Measurements from ENCODE around the gene CARD8.

CARD8 gene

DNA sequence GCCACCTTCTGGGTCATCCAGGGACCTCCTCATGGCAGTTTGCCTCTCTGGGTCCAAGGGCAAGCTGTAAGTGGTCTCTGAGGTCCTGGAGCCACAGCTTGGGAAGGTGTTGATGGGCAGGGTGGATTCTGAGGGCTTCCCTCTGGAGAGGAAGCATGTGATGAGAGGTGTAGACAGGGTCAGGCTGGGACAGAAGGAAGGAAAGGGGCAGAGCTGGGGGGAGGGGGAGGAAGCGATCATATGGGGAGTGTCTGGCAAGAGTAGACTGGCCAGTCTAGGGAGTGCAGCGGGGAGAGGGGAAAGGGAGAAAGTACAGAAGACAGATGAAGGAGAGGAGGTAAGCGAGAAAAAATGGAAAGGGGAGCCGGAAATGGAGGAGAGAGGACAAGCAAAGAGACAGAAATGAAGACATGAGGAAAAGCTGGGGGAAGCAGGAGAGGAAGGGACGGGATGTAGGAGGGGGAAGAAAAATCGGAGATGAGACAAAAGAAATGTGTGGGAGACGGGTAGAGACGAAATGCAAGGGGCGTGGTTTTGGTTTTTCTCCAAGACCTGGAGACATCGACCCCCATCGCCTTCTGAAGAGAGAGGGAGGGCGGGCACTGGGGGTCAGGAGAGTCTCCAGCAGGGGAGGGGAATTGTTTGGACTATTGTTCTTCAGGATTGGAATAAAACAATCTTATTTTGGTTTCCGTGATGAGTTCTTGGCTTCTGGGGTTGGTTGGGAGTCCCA is 58.6 kb downstream of the CARD8 start:
- Histone ChIP-seq H3K36me3 (peaks cover 4% of the 10 kb centered on the region; the same call in 1 of the 2 replicates), H3K4me3 (ENCODE audit: low read depth, low read length) (no peak overlapping the region), H3K9me3 (ENCODE audit: severe bottlenecking) (no peaks in the 10 kb centered on the region), H3K27ac (no peak overlapping the region; the same call in 1 of the 2 replicates), H3K27me3 (ENCODE audit: insufficient read depth, low read depth, severe bottlenecking) (no peaks in the 10 kb centered on the region)
- DNase-seq, result peak; percentile 42
- TF ChIP-seq CTCF (IDR thresholded peaks at IDR 0.05; ENCODE audit: low read depth, low read length), result no peak

GRCh38 chr19:48196321-48196763 is 59.4 kb downstream of the CARD8 start:
- no peak for DNase-seq
- peaks cover 6% of the 10 kb centered on the region; the same call in 1 of the 2 replicates for H3K36me3 ChIP-seq
- no peaks in the 10 kb centered on the region for H3K27me3 ChIP-seq (ENCODE audit: insufficient read depth, low read depth, severe bottlenecking)
- H3K4me3 ChIP-seq (ENCODE audit: low read depth, low read length), result no peak overlapping the region
- no peak for TF ChIP-seq CTCF (IDR thresholded peaks at IDR 0.05; ENCODE audit: low read depth, low read length)
- H3K27ac ChIP-seq, result no peak overlapping the region
- no peaks in the 10 kb centered on the region for H3K9me3 ChIP-seq (ENCODE audit: severe bottlenecking)

DNA sequence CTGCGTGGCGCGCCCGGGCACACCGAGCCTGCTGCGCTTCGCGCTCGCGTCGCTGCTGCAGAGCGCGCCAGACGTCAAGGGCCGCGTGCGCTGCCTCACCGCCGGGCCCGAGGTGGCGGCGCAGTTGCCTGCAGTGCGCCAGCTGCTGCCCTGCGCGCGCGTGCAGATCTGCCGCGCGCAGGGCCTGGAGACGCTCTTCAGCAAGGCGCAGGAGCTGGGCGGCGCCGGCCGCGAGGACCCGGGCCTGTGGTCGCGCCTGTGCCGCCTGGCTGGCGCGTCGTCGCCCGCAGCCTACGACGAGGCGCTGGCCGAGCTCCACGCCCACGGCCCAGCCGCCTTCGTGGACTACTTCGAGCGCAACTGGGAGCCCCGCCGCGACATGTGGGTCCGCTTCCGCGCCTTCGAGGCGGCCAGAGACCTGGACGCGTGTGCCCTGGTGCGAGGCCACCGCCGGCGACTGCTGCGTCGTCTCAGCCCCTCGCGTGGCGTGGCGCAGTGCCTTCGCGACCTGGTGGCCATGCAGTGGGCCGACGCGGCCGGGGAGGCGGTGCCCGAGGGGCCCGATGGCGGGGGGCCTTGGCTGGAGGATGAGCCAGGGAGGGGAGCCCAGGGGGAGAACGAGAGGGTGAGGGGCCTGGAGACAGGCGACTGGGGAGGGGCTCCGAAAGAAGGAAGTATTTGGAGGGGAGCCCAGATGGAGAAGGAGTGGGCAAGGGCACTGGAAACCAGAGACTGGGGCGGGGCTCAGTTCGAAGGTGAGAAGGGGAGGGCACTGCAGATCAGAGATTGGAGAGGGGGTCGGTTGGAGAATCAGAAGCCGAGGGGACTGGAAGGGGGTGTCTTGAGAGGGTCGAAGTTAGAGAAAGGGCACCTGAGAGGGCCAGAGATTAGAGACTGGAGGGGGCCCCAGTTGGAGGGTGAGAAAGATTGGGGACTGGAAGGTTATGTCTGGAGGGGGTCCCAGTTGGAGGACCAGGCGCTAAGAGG is 60.6 kb downstream of the CARD8 start:
- Histone ChIP-seq H3K4me3 (ENCODE audit: low read depth, low read length) (no peak overlapping the region), H3K27me3 (ENCODE audit: insufficient read depth, low read depth, severe bottlenecking) (no peaks in the 10 kb centered on the region), H3K9me3 (ENCODE audit: severe bottlenecking) (no peaks in the 10 kb centered on the region), H3K27ac (no peak overlapping the region), H3K36me3 (peaks cover 9% of the 10 kb centered on the region)
- no peak for DNase-seq
- no peak for TF ChIP-seq CTCF (IDR thresholded peaks at IDR 0.05; ENCODE audit: low read depth, low read length)

DNA sequence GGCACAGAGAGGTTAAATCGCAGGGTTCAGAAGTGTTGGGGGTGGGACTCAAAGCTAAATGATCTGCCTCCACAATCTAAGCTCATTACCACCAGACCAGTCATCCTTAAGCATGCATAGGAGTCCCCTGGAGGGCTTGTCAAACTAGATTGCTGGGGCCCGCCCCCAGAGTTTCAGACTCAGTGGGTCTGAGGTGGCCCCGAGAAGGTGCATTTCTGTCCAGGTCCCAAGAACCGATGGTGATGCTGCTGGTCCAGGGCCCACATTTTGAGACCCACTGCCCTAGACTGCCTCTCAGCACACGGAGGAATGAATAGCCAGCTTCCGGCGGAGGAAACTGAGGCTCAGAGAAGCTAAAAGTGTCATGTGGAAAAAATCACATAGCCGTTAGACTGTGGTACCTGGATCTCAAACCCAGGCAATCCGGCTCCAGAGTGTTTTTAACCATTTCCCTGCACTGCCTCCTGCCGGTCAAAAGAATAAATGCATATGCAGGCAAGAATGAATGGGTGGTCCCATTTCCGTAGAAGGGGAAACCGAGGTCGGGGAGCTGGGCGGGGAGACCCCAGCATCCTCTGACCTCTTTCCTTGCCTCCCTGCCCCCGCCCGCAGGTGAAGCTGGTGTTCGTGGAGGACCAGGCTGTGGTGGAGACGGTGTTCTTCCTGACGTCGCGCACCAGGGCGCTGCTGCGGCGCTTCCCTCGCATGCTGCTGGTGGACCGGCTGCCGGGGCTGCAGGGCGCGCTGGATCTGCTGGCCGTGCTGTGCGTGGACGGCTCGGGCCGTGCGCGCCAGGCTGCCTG is 61.5 kb downstream of the CARD8 start:
- Histone ChIP-seq H3K9me3 (ENCODE audit: severe bottlenecking) (no peaks in the 10 kb centered on the region), H3K36me3 (peaks cover 9% of the 10 kb centered on the region), H3K27ac (no peak overlapping the region), H3K27me3 (ENCODE audit: insufficient read depth, low read depth, severe bottlenecking) (no peaks in the 10 kb centered on the region), H3K4me3 (ENCODE audit: low read depth, low read length) (no peak overlapping the region)
- peak; percentile 38; the same call in 1 of the 2 replicates for TF ChIP-seq CTCF (IDR thresholded peaks at IDR 0.05; ENCODE audit: low read depth, low read length)
- DNase-seq, result peak; percentile 16

GRCh38 chr19:48192750-48193149 is 63.0 kb downstream of the CARD8 start:
- Histone ChIP-seq H3K36me3 (peaks cover 15% of the 10 kb centered on the region), H3K4me3 (ENCODE audit: low read depth, low read length) (no peak overlapping the region), H3K27me3 (ENCODE audit: insufficient read depth, low read depth, severe bottlenecking) (no peaks in the 10 kb centered on the region), H3K27ac (no peak overlapping the region), H3K9me3 (ENCODE audit: severe bottlenecking) (peaks cover 3% of the 10 kb centered on the region)
- no peak for DNase-seq
- TF ChIP-seq CTCF (IDR thresholded peaks at IDR 0.05; ENCODE audit: low read depth, low read length), result no peak
